ENCODE data around the gene ANK3. TPM values are rescaled to one million over a fixed set of nuclear protein-coding genes. Genes with fewer than 3 reads are reported as not detected.

The ANK3 gene
- total RNA-seq, 1 experiment from 2014 or later: 69.6 TPM

DNA sequence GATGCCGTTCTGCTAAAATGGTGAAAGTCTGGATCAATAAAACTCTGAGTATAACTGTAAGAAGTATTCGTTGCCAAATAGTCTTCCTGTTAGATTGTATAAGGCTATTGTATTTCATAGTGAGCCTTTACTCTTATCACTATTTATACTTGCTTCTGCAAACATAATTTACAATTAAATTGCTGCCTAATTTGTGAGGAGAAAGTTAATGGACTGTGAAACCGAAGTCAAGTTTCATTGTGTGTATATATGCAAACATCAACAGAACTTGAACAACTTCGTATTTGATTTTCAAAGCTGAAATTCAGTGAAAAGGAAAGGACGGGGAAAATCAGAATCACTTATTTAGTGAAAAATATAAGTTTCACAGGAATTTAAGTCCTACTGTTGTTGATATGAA is 347.4 kb downstream of the ANK3 start (continued):
- no peak for TF ChIP-seq TCF7 (CRISPR knock-in tag; IDR thresholded peaks at IDR 0.05; ENCODE audit: low read depth)
- no peak for TF ChIP-seq FOXP1 (CRISPR knock-in tag; IDR thresholded peaks at IDR 0.05; ENCODE audit: borderline replicate concordance)
- TF ChIP-seq, protein P1, sequence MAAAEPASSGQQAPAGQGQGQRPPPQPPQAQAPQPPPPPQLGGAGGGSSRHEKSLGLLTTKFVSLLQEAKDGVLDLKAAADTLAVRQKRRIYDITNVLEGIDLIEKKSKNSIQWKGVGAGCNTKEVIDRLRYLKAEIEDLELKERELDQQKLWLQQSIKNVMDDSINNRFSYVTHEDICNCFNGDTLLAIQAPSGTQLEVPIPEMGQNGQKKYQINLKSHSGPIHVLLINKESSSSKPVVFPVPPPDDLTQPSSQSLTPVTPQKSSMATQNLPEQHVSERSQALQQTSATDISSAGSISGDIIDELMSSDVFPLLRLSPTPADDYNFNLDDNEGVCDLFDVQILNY (CRISPR knock-in tag; IDR thresholded peaks at IDR 0.05): no peak

DNA sequence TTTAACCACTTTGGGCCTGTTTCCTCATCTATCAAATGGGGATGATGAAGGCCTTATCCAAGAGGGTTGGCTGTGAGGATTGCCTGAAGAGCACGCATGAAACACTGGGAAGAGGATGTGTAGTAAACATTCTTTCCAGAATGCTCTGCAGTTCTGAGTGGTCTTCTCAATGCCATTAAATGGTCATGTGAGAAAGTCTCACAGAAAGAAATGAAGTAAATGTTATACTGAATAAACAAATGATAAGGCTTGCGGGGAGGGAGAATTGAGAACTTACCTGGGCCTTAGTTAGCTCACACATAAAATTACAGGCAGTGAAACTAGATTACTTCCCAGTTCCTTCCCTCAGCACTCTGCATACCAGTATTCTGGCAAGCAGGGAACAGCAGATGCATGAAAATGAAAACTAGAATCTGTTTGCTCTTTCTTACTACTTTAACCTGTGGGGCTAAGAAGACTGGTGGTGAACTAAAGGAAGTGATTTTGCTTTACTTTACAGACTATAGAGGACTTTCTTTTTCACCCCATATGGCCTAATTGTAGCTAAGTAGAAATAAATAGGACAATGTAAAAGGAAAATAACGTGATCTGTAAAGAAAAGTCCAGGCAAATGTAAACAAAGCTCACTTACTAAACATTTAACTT is 348.1 kb downstream of the ANK3 start:
- peaks cover 5% of the 10 kb centered on the region; the same call in 1 of the 2 replicates for H3K27me3 Mint-ChIP-seq (ENCODE audit: low read depth)
- H3K36me3 Mint-ChIP-seq: peaks cover 2% of the 10 kb centered on the region; the same call in 1 of the 2 replicates
- H3K4me1 Mint-ChIP-seq: peaks cover 21% of the 10 kb centered on the region
- ATAC-seq (peak; percentile 28; the same call in 1 of the 2 replicates), DNase-seq (ENCODE audit: low spot score) (no peak)
- POLR2A ChIA-PET: no interaction called here
- CTCF ChIA-PET: interaction anchor here (0.6 kb wide), 1 partner anchor 415 kb away, joined by 3 read pairs; no protein-coding TSS in a partner anchor
- TF ChIP-seq ZNF671 (CRISPR knock-in tag; IDR thresholded peaks at IDR 0.05) (no peak), FOXJ3 (CRISPR knock-in tag; IDR thresholded peaks at IDR 0.05; ENCODE audit: borderline replicate concordance) (no peak), ZNF232 (CRISPR knock-in tag; IDR thresholded peaks at IDR 0.05) (no peak), HMGA2 (CRISPR knock-in tag; IDR thresholded peaks at IDR 0.05) (no peak), ZNF416 (CRISPR knock-in tag; IDR thresholded peaks at IDR 0.05) (no peak), OVOL2 (CRISPR knock-in tag; IDR thresholded peaks at IDR 0.05; ENCODE audit: borderline replicate concordance) (no peak), ATF1 (CRISPR knock-in tag; IDR thresholded peaks at IDR 0.05) (no peak), RELA (CRISPR knock-in tag; IDR thresholded peaks at IDR 0.05; ENCODE audit: borderline replicate concordance) (no peak), KAT7 (CRISPR knock-in tag; IDR thresholded peaks at IDR 0.05; ENCODE audit: borderline replicate concordance) (no peak), NFATC4 (CRISPR knock-in tag; IDR thresholded peaks at IDR 0.05) (no peak), ELF4 (CRISPR knock-in tag; IDR thresholded peaks at IDR 0.05; ENCODE audit: low read depth) (no peak), TEAD4 (CRISPR knock-in tag; IDR thresholded peaks at IDR 0.05) (no peak)
- TF ChIP-seq, protein P2, sequence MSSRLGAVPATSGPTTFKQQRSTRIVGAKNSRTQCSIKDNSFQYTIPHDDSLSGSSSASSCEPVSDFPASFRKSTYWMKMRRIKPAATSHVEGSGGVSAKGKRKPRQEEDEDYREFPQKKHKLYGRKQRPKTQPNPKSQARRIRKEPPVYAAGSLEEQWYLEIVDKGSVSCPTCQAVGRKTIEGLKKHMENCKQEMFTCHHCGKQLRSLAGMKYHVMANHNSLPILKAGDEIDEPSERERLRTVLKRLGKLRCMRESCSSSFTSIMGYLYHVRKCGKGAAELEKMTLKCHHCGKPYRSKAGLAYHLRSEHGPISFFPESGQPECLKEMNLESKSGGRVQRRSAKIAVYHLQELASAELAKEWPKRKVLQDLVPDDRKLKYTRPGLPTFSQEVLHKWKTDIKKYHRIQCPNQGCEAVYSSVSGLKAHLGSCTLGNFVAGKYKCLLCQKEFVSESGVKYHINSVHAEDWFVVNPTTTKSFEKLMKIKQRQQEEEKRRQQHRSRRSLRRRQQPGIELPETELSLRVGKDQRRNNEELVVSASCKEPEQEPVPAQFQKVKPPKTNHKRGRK (CRISPR knock-in tag; IDR thresholded peaks at IDR 0.05; ENCODE audit: borderline replicate concordance): no peak
- TF ChIP-seq, protein P3, sequence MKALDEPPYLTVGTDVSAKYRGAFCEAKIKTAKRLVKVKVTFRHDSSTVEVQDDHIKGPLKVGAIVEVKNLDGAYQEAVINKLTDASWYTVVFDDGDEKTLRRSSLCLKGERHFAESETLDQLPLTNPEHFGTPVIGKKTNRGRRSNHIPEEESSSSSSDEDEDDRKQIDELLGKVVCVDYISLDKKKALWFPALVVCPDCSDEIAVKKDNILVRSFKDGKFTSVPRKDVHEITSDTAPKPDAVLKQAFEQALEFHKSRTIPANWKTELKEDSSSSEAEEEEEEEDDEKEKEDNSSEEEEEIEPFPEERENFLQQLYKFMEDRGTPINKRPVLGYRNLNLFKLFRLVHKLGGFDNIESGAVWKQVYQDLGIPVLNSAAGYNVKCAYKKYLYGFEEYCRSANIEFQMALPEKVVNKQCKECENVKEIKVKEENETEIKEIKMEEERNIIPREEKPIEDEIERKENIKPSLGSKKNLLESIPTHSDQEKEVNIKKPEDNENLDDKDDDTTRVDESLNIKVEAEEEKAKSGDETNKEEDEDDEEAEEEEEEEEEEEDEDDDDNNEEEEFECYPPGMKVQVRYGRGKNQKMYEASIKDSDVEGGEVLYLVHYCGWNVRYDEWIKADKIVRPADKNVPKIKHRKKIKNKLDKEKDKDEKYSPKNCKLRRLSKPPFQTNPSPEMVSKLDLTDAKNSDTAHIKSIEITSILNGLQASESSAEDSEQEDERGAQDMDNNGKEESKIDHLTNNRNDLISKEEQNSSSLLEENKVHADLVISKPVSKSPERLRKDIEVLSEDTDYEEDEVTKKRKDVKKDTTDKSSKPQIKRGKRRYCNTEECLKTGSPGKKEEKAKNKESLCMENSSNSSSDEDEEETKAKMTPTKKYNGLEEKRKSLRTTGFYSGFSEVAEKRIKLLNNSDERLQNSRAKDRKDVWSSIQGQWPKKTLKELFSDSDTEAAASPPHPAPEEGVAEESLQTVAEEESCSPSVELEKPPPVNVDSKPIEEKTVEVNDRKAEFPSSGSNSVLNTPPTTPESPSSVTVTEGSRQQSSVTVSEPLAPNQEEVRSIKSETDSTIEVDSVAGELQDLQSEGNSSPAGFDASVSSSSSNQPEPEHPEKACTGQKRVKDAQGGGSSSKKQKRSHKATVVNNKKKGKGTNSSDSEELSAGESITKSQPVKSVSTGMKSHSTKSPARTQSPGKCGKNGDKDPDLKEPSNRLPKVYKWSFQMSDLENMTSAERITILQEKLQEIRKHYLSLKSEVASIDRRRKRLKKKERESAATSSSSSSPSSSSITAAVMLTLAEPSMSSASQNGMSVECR (CRISPR knock-in tag; IDR thresholded peaks at IDR 0.05; ENCODE audit: borderline replicate concordance): no peak
- TF ChIP-seq, protein P4, sequence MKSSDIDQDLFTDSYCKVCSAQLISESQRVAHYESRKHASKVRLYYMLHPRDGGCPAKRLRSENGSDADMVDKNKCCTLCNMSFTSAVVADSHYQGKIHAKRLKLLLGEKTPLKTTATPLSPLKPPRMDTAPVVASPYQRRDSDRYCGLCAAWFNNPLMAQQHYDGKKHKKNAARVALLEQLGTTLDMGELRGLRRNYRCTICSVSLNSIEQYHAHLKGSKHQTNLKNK (CRISPR knock-in tag; IDR thresholded peaks at IDR 0.05): no peak
- TF ChIP-seq, protein P5, sequence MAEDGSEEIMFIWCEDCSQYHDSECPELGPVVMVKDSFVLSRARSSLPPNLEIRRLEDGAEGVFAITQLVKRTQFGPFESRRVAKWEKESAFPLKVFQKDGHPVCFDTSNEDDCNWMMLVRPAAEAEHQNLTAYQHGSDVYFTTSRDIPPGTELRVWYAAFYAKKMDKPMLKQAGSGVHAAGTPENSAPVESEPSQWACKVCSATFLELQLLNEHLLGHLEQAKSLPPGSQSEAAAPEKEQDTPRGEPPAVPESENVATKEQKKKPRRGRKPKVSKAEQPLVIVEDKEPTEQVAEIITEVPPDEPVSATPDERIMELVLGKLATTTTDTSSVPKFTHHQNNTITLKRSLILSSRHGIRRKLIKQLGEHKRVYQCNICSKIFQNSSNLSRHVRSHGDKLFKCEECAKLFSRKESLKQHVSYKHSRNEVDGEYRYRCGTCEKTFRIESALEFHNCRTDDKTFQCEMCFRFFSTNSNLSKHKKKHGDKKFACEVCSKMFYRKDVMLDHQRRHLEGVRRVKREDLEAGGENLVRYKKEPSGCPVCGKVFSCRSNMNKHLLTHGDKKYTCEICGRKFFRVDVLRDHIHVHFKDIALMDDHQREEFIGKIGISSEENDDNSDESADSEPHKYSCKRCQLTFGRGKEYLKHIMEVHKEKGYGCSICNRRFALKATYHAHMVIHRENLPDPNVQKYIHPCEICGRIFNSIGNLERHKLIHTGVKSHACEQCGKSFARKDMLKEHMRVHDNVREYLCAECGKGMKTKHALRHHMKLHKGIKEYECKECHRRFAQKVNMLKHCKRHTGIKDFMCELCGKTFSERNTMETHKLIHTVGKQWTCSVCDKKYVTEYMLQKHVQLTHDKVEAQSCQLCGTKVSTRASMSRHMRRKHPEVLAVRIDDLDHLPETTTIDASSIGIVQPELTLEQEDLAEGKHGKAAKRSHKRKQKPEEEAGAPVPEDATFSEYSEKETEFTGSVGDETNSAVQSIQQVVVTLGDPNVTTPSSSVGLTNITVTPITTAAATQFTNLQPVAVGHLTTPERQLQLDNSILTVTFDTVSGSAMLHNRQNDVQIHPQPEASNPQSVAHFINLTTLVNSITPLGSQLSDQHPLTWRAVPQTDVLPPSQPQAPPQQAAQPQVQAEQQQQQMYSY (CRISPR knock-in tag; IDR thresholded peaks at IDR 0.05): no peak
- TF ChIP-seq, protein P6, sequence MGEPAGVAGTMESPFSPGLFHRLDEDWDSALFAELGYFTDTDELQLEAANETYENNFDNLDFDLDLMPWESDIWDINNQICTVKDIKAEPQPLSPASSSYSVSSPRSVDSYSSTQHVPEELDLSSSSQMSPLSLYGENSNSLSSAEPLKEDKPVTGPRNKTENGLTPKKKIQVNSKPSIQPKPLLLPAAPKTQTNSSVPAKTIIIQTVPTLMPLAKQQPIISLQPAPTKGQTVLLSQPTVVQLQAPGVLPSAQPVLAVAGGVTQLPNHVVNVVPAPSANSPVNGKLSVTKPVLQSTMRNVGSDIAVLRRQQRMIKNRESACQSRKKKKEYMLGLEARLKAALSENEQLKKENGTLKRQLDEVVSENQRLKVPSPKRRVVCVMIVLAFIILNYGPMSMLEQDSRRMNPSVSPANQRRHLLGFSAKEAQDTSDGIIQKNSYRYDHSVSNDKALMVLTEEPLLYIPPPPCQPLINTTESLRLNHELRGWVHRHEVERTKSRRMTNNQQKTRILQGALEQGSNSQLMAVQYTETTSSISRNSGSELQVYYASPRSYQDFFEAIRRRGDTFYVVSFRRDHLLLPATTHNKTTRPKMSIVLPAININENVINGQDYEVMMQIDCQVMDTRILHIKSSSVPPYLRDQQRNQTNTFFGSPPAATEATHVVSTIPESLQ (CRISPR knock-in tag; IDR thresholded peaks at IDR 0.05): no peak
- TF ChIP-seq, protein P7, sequence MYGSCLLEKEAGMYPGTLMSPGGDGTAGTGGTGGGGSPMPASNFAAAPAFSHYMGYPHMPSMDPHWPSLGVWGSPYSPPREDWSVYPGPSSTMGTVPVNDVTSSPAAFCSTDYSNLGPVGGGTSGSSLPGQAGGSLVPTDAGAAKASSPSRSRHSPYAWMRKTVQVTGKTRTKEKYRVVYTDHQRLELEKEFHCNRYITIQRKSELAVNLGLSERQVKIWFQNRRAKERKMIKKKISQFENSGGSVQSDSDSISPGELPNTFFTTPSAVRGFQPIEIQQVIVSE (CRISPR knock-in tag; IDR thresholded peaks at IDR 0.05; ENCODE audit: borderline replicate concordance): no peak
- no peak overlapping the region for H3K4me3 Mint-ChIP-seq
- no peak overlapping the region for H3K27ac Mint-ChIP-seq
- 0 out of 2 replicates have a peak, but pooled peaks cover 5% of the 10 kb centered on the region for H3K9me3 Mint-ChIP-seq

Measured in WTC11 (cell line).